K562 (cell line): ENCODE measurements around the gene TMED4. TPM values are rescaled to one million over a fixed set of nuclear protein-coding genes. Genes with fewer than 3 reads are reported as not detected.
"Not testable (repeated sequence)": the region's sequence is repeated elsewhere in the genome, so short reads cannot be mapped to it uniquely, and the experiment has no call there.

Experiments used
- ATAC-seq: fragments of 200-7000 bp; cut with Tn5 transposase; 3 replicates; pipeline ENCODE4 v1.9.1; 2020; ENCODE audit warnings: moderate library complexity
- BruUV-seq: library from RNA; stranded (reverse); fragments of 400-500 nt; replicated peaks from 2 replicates; lab custom pipeline; 2021; lab: Mats Ljungman, UMichigan
- CTCF ChIA-PET: fragments of 300-600 bp; formaldehyde crosslinking; extraction: SDS; loops from one replicate; lab custom pipeline; 2021; ENCODE audit warnings: low intra/inter-chr PET ratio; lab: Yijun Ruan, JAX
- POLR2A ChIA-PET: fragments of 300-600, 350-650 bp; sonication (Branson Sonifier 250); formaldehyde crosslinking; extraction: SDS; loops from one replicate; lab custom pipeline; 2021; ENCODE audit warnings: antibody characterized with exemption, inconsistent platforms; lab: Yijun Ruan, JAX
- DNase-seq, 4 experiments: peaks; one replicate each; pipeline versions ENCODE4 v3.0.0 to v3.0.0-alpha.2; 2011 to 2018; ENCODE audit warnings: low spot score in 3 of 4, mixed read lengths in 3 of 4; ENCODE audit errors: extremely low read depth in 1 of 4
- FAIRE-seq: peaks from 2 replicates; lab custom pipeline; 2011; peaks lifted over from hg19 to GRCh38; lab: Jason Lieb, UNC
- H2AFZ ChIP-seq: 2 replicates; pipeline ENCODE4 v1.6.0; 2011; ENCODE audit warnings: low read depth, low read length, control low read depth, inconsistent platforms
- H3K27ac ChIP-seq: fragments of 200-600 bp; 3 replicates; pipeline ENCODE4 v1.8.0; 2011; ENCODE audit warnings: low read depth, mild to moderate bottlenecking, control low read depth, inconsistent platforms, low read length, moderate library complexity, mixed read lengths; ENCODE audit errors: extremely low read depth
- H3K27me3 ChIP-seq, 2 experiments: fragments of 300-600 bp in 1 of 2; 2 replicates in 1 of 2; 3 replicates in 1 of 2; pipeline versions ENCODE4 v1.6.0 to v1.8.0; 2011; ENCODE audit warnings: inconsistent platforms in 2 of 2, low read length in 2 of 2, mild to moderate bottlenecking in 1 of 2, mixed read lengths in 1 of 2, moderate library complexity in 1 of 2; ENCODE audit not compliant: control insufficient read depth in 2 of 2, insufficient read depth in 2 of 2
- H3K36me3 ChIP-seq: fragments of 300-600 bp; 3 replicates; pipeline ENCODE4 v1.8.0; 2011; ENCODE audit warnings: mild to moderate bottlenecking, low read length, inconsistent platforms; ENCODE audit not compliant: control insufficient read depth, insufficient read depth
- H3K4me1 ChIP-seq, 2 experiments: fragments of 200-600 bp in 1 of 2; replicated peaks in 1 of 2; 2 replicates in 1 of 2; 3 replicates in 1 of 2; pipeline versions ENCODE4 v1.5.1 to v1.8.0; 2011; ENCODE audit warnings: inconsistent platforms in 2 of 2, low read length in 2 of 2, mild to moderate bottlenecking in 1 of 2, mixed read lengths in 1 of 2, moderate library complexity in 1 of 2; ENCODE audit not compliant: control insufficient read depth in 2 of 2, insufficient read depth in 2 of 2
- H3K4me2 ChIP-seq: 2 replicates; pipeline ENCODE4 v1.6.1; 2011; ENCODE audit warnings: low read length, control low read depth, inconsistent platforms, mixed read lengths; ENCODE audit not compliant: insufficient read depth
- H3K4me3 ChIP-seq: fragments of 200-600 bp; sonication (generic), shearing (Covaris generic); 2 replicates; pipeline ENCODE4 v1.5.1; 2016; ENCODE audit warnings: control low read depth, inconsistent platforms
- H3K79me2 ChIP-seq: fragments of 200-600 bp; 3 replicates; pipeline ENCODE4 v1.8.0; 2011; ENCODE audit warnings: low read length, inconsistent platforms; ENCODE audit not compliant: control insufficient read depth, insufficient read depth
- H3K9ac ChIP-seq, 2 experiments: 2 replicates each; pipeline versions ENCODE4 v1.6.0 to v1.6.1; 2011; ENCODE audit warnings: low read depth in 2 of 2, low read length in 2 of 2, control low read depth in 1 of 2, inconsistent platforms in 1 of 2, mild to moderate bottlenecking in 1 of 2, mixed read lengths in 1 of 2; ENCODE audit not compliant: insufficient read depth in 1 of 2
- H3K9me1 ChIP-seq: one replicate; pipeline ENCODE4 v1.6.0; 2011; ENCODE audit warnings: inconsistent platforms, mild to moderate bottlenecking, low read length, moderate library complexity; ENCODE audit not compliant: control insufficient read depth, insufficient read depth
- H3K9me3 ChIP-seq: replicated peaks from 2 replicates; pipeline ENCODE4 v1.5.1; 2011; ENCODE audit warnings: low read depth, low read length, inconsistent platforms; ENCODE audit not compliant: control insufficient read depth, insufficient read depth
- H4K20me1 ChIP-seq: replicated peaks from 2 replicates; pipeline ENCODE4 v1.6.1; 2011; ENCODE audit warnings: low read length, inconsistent platforms, mixed read lengths; ENCODE audit not compliant: control insufficient read depth, insufficient read depth
- MYC ChIP-seq, 2 experiments: fragments of 250-450 bp in 1 of 2; sonication (Bioruptor Pico) in 1 of 2; IDR thresholded peaks; 2 replicates each; pipeline versions ENCODE4 v1.5.1 to v1.6.1; 2012 to 2021; ENCODE audit warnings: low read depth in 2 of 2, borderline replicate concordance in 1 of 2, improper control_type of control experiment in 1 of 2, low read length in 1 of 2, mild to moderate bottlenecking in 1 of 2, moderate library complexity in 1 of 2
- ZEB2 ChIP-seq: fragments of 450-650 bp; IDR thresholded peaks from 2 replicates; pipeline ENCODE4 v1.6.1; 2016
- ZNF121 ChIP-seq: sonication (generic); formaldehyde crosslinking; conservative IDR thresholded peaks from 2 replicates; pipeline ENCODE4 v1.8.0; 2022; ENCODE audit warnings: missing genetic modification reagents
- ZNF707 ChIP-seq: fragments of 250-450 bp; sonication (Bioruptor Pico); conservative IDR thresholded peaks from 2 replicates; pipeline ENCODE4 v1.8.0; 2022; ENCODE audit warnings: inconsistent platforms, mild to moderate bottlenecking, moderate library complexity
- WGBS: fragments of 100-300 bp; shearing (Covaris generic); methylation state at CpG from one replicate; pipeline ENCODE4 v1.1.6; 2016; ENCODE audit warnings: low coverage, mixed read lengths; ENCODE audit not compliant: insufficient coverage; ENCODE audit errors: missing lambda C conversion rate; 5-methylcytosine and 5-hydroxymethylcytosine counted together
- in situ Hi-C: fragments of 300-500 bp; cut with MboI; formaldehyde crosslinking; loops from 4 replicates; pipeline ENCODE4 v1.15.0; 2018; ENCODE audit warnings: inconsistent platforms, mixed read lengths
- intact Hi-C: fragments of 100-400 bp; cut with micrococcal nuclease; formaldehyde crosslinking; loops from 2 replicates; pipeline ENCODE4 v1.14.2; 2022
- polyA plus RNA-seq, 8 experiments: library from polyadenylated mRNA; depleted of rRNA in 4 of 8; stranded (reverse) in 5 of 8; unstranded in 3 of 8; fragments of >200 nt; fragmentation: Nextera tagmentation in 2 of 8; fragmentation: Illumina TruSeq in 1 of 8; extraction: Ambion mirVana in 2 of 8; extraction: Trizol in 1 of 8; gene quantifications; 2 replicates each; pipeline versions ENCODE4 v1.2.1 to v1.2.3, GENCODE V29; 2011 to 2014; ENCODE audit warnings: inconsistent platforms in 1 of 8, missing spikeins in 1 of 8
- total RNA-seq, 7 experiments: library from RNA; depleted of rRNA in 6 of 7; stranded (reverse); fragments of >200 nt in 6 of 7; fragmentation: Illumina TruSeq in 2 of 7; extraction: Trizol in 2 of 7; gene quantifications; 2 replicates each; pipeline versions ENCODE4 v1.2.1 to v1.2.3, GENCODE V29; 2011 to 2021; ENCODE audit warnings: low replicate concordance in 1 of 7

TMED4 gene
- total and polyA plus RNA-seq, 9 of the 15 experiments (the other 6 are each of a cell fraction or from before 2014, with no cell fraction given), result 20.3 to 64.0 (median 42.1) TPM

GRCh38 chr7:44599222-44599621 lies 17.2 kb upstream of the TMED4 start (continued):
- TF ChIP-seq ZNF707 (CRISPR knock-in tag) (no peak), ZEB2 (no peak), MYC (IDR thresholded peaks at IDR 0.05; ENCODE audit: low read depth, low read length) (no peak), MYC (CRISPR knock-in tag; IDR thresholded peaks at IDR 0.05; ENCODE audit: borderline replicate concordance, low read depth) (no peak)

- FAIRE-seq, H3K4me2 ChIP-seq, CTCF ChIA-PET, H4K20me1 ChIP-seq, H3K4me3 ChIP-seq, H3K4me1 ChIP-seq, intact Hi-C loops, H3K36me3 ChIP-seq, H3K9me1 ChIP-seq, BruUV-seq, H3K9ac ChIP-seq, DNase-seq, H2AFZ ChIP-seq, H3K27ac ChIP-seq, H3K9me3 ChIP-seq, H3K27me3 ChIP-seq: not testable (repeated sequence)
- POLR2A ChIA-PET, result interaction anchor here (0.6 kb wide), 1 partner anchor 263 kb away, joined by 3 read pairs; no protein-coding TSS in a partner anchor
- in situ Hi-C loops, result loop anchor here (10.0 kb wide), 1 partner anchor 538 kb away; no protein-coding TSS in a partner anchor
- TF ChIP-seq ZNF121 (CRISPR knock-in tag), result 0 out of 2 replicates have a peak, but pooled peaks have one; percentile 23
- TF ChIP-seq, all 486 proteins: peak for 1; not testable (repeated sequence) for 485
- WGBS, result 66% methylated on average over 7 of the region's 8 CpGs
- H3K79me2 ChIP-seq, ATAC-seq: not testable (repeated sequence)
Observed at GRCh38 chr7:44597181-44597580, 15.2 kb upstream of the TMED4 start.
